Measurements from ENCODE around the gene NUP88. TPM values are rescaled to one million over a fixed set of nuclear protein-coding genes. Genes with fewer than 3 reads are reported as not detected.

Gene NUP88
- total and polyA plus RNA-seq, 2 experiments from 2014 or later = 50.8 to 65.2 TPM

GRCh38 chr17:5419959-5420653, 644 bp upstream of the NUP88 start, which contains the start of gene RPAIN:
RPAIN (plus strand) TSS chr17:5420182; CDS start chr17:5420211, 29 bp downstream.
- Histone ChIP-seq H3K4me1 (ENCODE audit: insufficient read depth) (peaks cover 23% of the 10 kb centered on the region), H3K4me2 (peak within 1 kb of the TSS; percentile 90), H3K27me3 (no peaks in the 10 kb centered on the region), H3K27ac (peak within 1 kb of the TSS; percentile 97), H3K9me2 (replicated peaks; ENCODE audit: insufficient read depth) (no peaks in the 10 kb centered on the region), H3K36me3 (replicated peaks; ENCODE audit: insufficient read depth, low read depth) (no peaks in the 10 kb centered on the region), H3K9me3 (ENCODE audit: low read depth) (no peaks in the 10 kb centered on the region), H3K79me2 (peaks cover 77% of the 10 kb centered on the region), H4K20me1 (ENCODE audit: insufficient read depth, poor library complexity, severe bottlenecking) (no peaks in the 10 kb centered on the region), H2AFZ (peak within 1 kb of the TSS; percentile 45), H3K4me3 (peak within 1 kb of the TSS; percentile 59)
- WGBS (ENCODE audit: low lambda C conversion rate, missing lambda C conversion rate) = 1% methylated on average over 41 of the region's 41 CpGs
- peak; percentile 93 for DNase-seq (ENCODE audit: low spot score)
- TF ChIP-seq EZH2 (IDR thresholded peaks at IDR 0.05; ENCODE audit: borderline replicate concordance) (no peak), CTCF (IDR thresholded peaks at IDR 0.05; ENCODE audit: poor library complexity) (no peak)

GRCh38 chr17:5418858-5419355, 555 bp downstream of the NUP88 start:
- no peaks in the 10 kb centered on the region for H3K9me3 ChIP-seq (ENCODE audit: low read depth)
- peak overlapping the region; percentile 45 for H2AFZ ChIP-seq
- H3K4me1 ChIP-seq (ENCODE audit: insufficient read depth) = peaks cover 23% of the 10 kb centered on the region
- H3K4me3 ChIP-seq = peak overlapping the region; percentile 59
- no peaks in the 10 kb centered on the region for H3K27me3 ChIP-seq
- DNase-seq (ENCODE audit: low spot score) = peak; percentile 78
- peak overlapping the region; percentile 74 for H3K4me2 ChIP-seq
- peak overlapping the region; percentile 97 for H3K27ac ChIP-seq
- no peak for TF ChIP-seq CTCF (IDR thresholded peaks at IDR 0.05; ENCODE audit: poor library complexity)
- TF ChIP-seq EZH2 (IDR thresholded peaks at IDR 0.05; ENCODE audit: borderline replicate concordance) = no peak
- TF ChIP-seq EZH2phosphoT487 (IDR thresholded peaks at IDR 0.05; ENCODE audit: low read depth, severe bottlenecking, unreplicated experiment) = no peak
- no peaks in the 10 kb centered on the region for H3K36me3 ChIP-seq (replicated peaks; ENCODE audit: insufficient read depth, low read depth)
- H4K20me1 ChIP-seq (ENCODE audit: insufficient read depth, poor library complexity, severe bottlenecking) = no peaks in the 10 kb centered on the region
- WGBS (ENCODE audit: low lambda C conversion rate, missing lambda C conversion rate) = under 1% methylated on average over 26 of the region's 26 CpGs
- peaks cover 75% of the 10 kb centered on the region for H3K79me2 ChIP-seq
- no peaks in the 10 kb centered on the region for H3K9me2 ChIP-seq (replicated peaks; ENCODE audit: insufficient read depth)

- 78% methylated on average over 2 of the region's 2 CpGs for WGBS (ENCODE audit: low lambda C conversion rate, missing lambda C conversion rate)
- Histone ChIP-seq H3K27ac (peak overlapping the region; percentile 97), H3K27me3 (no peaks in the 10 kb centered on the region), H3K36me3 (replicated peaks; ENCODE audit: insufficient read depth, low read depth) (peaks cover 3% of the 10 kb centered on the region), H3K4me1 (ENCODE audit: insufficient read depth) (peaks cover 28% of the 10 kb centered on the region), H3K4me2 (peak overlapping the region; percentile 74), H3K9me3 (ENCODE audit: low read depth) (no peaks in the 10 kb centered on the region), H3K4me3 (no peak overlapping the region), H3K9me2 (replicated peaks; ENCODE audit: insufficient read depth) (no peaks in the 10 kb centered on the region), H3K79me2 (peaks cover 73% of the 10 kb centered on the region), H2AFZ (no peak overlapping the region), H4K20me1 (ENCODE audit: insufficient read depth, poor library complexity, severe bottlenecking) (no peaks in the 10 kb centered on the region)
- TF ChIP-seq EZH2 (IDR thresholded peaks at IDR 0.05; ENCODE audit: borderline replicate concordance) = no peak
- TF ChIP-seq CTCF (IDR thresholded peaks at IDR 0.05; ENCODE audit: poor library complexity) = no peak
- peak; percentile 28 for DNase-seq (ENCODE audit: low spot score)
Observed at GRCh38 chr17:5416901-5417300, 2.6 kb downstream of the NUP88 start.

Data from hepatocyte (in vitro differentiated cells).